Lower leg skin (tissue), 3 donors: ENCODE data around the gene SP3.

Experiments
- POLR2A ChIP-seq, 2 donors: fragments of 450-650 bp; IDR thresholded peaks; one replicate each; pipeline ENCODE4 v1.6.1; 2016 to 2017; ENCODE audit warnings: antibody characterized with exemption in 2 of 2, mild to moderate bottlenecking in 1 of 2, moderate library complexity in 1 of 2
- TF ChIP-seq, protein P1 (sequence below), 3 donors: fragments of 450-650 bp; IDR thresholded peaks; one replicate each; pipeline ENCODE4 v1.5.1; 2016; ENCODE audit warnings: antibody characterized with exemption in 3 of 3, mild to moderate bottlenecking in 3 of 3, moderate library complexity in 2 of 3

DNA sequence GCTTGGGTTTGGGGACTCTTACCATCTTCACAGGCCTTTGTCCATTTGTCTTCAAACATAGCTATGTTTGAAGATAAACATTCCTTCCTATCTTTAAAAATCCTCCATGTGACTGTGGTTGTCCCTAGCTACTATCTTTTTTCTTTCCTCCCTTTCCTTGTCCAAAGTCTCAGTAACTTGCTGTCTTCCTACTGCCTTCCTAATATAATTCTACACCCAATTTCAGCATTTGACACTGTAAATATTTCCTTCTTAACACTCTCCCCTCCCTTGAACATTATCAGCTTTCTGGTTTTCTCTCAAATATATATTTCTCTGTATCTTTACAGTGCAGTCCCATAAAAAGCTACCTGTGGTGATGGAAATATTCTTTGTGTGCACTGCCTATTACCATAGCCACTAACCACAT, 5.3 kb upstream of the SP3 start:
- TF ChIP-seq, protein P1, sequence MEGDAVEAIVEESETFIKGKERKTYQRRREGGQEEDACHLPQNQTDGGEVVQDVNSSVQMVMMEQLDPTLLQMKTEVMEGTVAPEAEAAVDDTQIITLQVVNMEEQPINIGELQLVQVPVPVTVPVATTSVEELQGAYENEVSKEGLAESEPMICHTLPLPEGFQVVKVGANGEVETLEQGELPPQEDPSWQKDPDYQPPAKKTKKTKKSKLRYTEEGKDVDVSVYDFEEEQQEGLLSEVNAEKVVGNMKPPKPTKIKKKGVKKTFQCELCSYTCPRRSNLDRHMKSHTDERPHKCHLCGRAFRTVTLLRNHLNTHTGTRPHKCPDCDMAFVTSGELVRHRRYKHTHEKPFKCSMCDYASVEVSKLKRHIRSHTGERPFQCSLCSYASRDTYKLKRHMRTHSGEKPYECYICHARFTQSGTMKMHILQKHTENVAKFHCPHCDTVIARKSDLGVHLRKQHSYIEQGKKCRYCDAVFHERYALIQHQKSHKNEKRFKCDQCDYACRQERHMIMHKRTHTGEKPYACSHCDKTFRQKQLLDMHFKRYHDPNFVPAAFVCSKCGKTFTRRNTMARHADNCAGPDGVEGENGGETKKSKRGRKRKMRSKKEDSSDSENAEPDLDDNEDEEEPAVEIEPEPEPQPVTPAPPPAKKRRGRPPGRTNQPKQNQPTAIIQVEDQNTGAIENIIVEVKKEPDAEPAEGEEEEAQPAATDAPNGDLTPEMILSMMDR (IDR thresholded peaks at IDR 0.05): no peak
- no peak for TF ChIP-seq POLR2A (IDR thresholded peaks at IDR 0.05)
